Nephron (organoid): Measurements from ENCODE around the gene FREM1.

Experiments used
- H3K27ac Mint-ChIP-seq, 3 experiments: 2 replicates each; pipeline ENCODE4 v1.8.0; 2020; ENCODE audit warnings: mixed read lengths in 3 of 3, mild to moderate bottlenecking in 2 of 3, moderate library complexity in 1 of 3
- H3K27me3 Mint-ChIP-seq: 2 replicates; pipeline ENCODE4 v1.8.0; 2021; ENCODE audit warnings: low read depth, mild to moderate bottlenecking, moderate library complexity, mixed read lengths
- H3K36me3 Mint-ChIP-seq: 2 replicates; pipeline ENCODE4 v1.8.0; 2020; ENCODE audit warnings: low read depth, mixed read lengths
- H3K4me1 Mint-ChIP-seq: 2 replicates; pipeline ENCODE4 v1.8.0; 2020; ENCODE audit warnings: mixed read lengths
- H3K4me3 Mint-ChIP-seq, 3 experiments: 2 replicates each; pipeline ENCODE4 v1.8.0; 2020; ENCODE audit warnings: mild to moderate bottlenecking in 3 of 3, mixed read lengths in 3 of 3, moderate library complexity in 2 of 3
- H3K9me3 Mint-ChIP-seq: 2 replicates; pipeline ENCODE4 v1.8.0; 2020; ENCODE audit warnings: mixed read lengths
- CTCF ChIP-seq, 3 experiments: fragments of 200-600 bp; sonication (generic); IDR thresholded peaks; one replicate each; pipeline ENCODE4 v1.5.0; 2021; ENCODE audit warnings: antibody characterized with exemption in 3 of 3; ENCODE audit not compliant: unreplicated experiment in 3 of 3

Gene FREM1

GRCh38 chr9:14935106-14935751, 25.0 kb upstream of the FREM1 start:
- Mint-ChIP-seq H3K9me3 (peaks cover 2% of the 10 kb centered on the region), H3K27me3 (no peaks in the 10 kb centered on the region), H3K36me3 (peaks cover 1% of the 10 kb centered on the region), H3K4me1 (peaks cover 38% of the 10 kb centered on the region), H3K27ac (peak overlapping the region; percentile 96 to 98 (median 97)), H3K4me3 (no peak overlapping the region)
- no peak for TF ChIP-seq CTCF (IDR thresholded peaks at IDR 0.05; ENCODE audit: unreplicated experiment in 3 of 3)

GRCh38 chr9:14932641-14933040, 22.4 kb upstream of the FREM1 start:
- TF ChIP-seq CTCF (IDR thresholded peaks at IDR 0.05; ENCODE audit: unreplicated experiment in 3 of 3) = no peak
- peak overlapping the region; percentile 83 to 94 (median 91) for H3K27ac Mint-ChIP-seq
- H3K4me3 Mint-ChIP-seq = peak overlapping the region in 1 of 3 experiments; percentile 30

GRCh38 chr9:14932231-14932630, 22.0 kb upstream of the FREM1 start:
- peaks cover 40% of the 10 kb centered on the region for H3K4me1 Mint-ChIP-seq
- peak overlapping the region; percentile 70 to 91 (median 83) for H3K27ac Mint-ChIP-seq
- peaks cover 3% of the 10 kb centered on the region for H3K36me3 Mint-ChIP-seq
- TF ChIP-seq CTCF (IDR thresholded peaks at IDR 0.05; ENCODE audit: unreplicated experiment in 3 of 3) = no peak
- H3K27me3 Mint-ChIP-seq = no peaks in the 10 kb centered on the region
- no peaks in the 10 kb centered on the region for H3K9me3 Mint-ChIP-seq
- H3K4me3 Mint-ChIP-seq = no peak overlapping the region

More at GRCh38 chr9:14932641-14933040, 22.4 kb upstream of the FREM1 start:
- Mint-ChIP-seq H3K4me1 (peaks cover 37% of the 10 kb centered on the region), H3K27me3 (no peaks in the 10 kb centered on the region), H3K9me3 (no peaks in the 10 kb centered on the region), H3K36me3 (peaks cover 3% of the 10 kb centered on the region)

GRCh38 chr9:14926941-14927624, 16.9 kb upstream of the FREM1 start:
- peaks cover 3% of the 10 kb centered on the region for H3K36me3 Mint-ChIP-seq
- H3K4me1 Mint-ChIP-seq = peaks cover 36% of the 10 kb centered on the region
- no peak for TF ChIP-seq CTCF (IDR thresholded peaks at IDR 0.05; ENCODE audit: unreplicated experiment in 3 of 3)
- no peaks in the 10 kb centered on the region for H3K27me3 Mint-ChIP-seq
- H3K4me3 Mint-ChIP-seq = no peak overlapping the region
- H3K9me3 Mint-ChIP-seq = no peaks in the 10 kb centered on the region
- H3K27ac Mint-ChIP-seq = peak overlapping the region; percentile 75 to 90 (median 85)

GRCh38 chr9:14924230-14925219, 14.3 kb upstream of the FREM1 start:
- H3K36me3 Mint-ChIP-seq = no peaks in the 10 kb centered on the region
- no peak for TF ChIP-seq CTCF (IDR thresholded peaks at IDR 0.05; ENCODE audit: unreplicated experiment in 3 of 3)
- no peaks in the 10 kb centered on the region for H3K27me3 Mint-ChIP-seq
- H3K4me3 Mint-ChIP-seq = peak overlapping the region in 2 of 3 experiments; percentile 16 to 22
- H3K27ac Mint-ChIP-seq = peak overlapping the region; percentile 40 to 94 (median 90)
- H3K9me3 Mint-ChIP-seq = no peaks in the 10 kb centered on the region
- peaks cover 50% of the 10 kb centered on the region for H3K4me1 Mint-ChIP-seq
